Smooth muscle cell (in vitro differentiated cells): ENCODE results near the gene DIRAS1. TPM values are rescaled to one million over a fixed set of nuclear protein-coding genes. Genes with fewer than 3 reads are reported as not detected.

Experiments used
- DNase-seq: peaks from one replicate; lab custom pipeline; 2025; ENCODE audit not compliant: unreplicated experiment; lab: John Stamatoyannopoulos, UW
- H2AFZ ChIP-seq: fragments of 200-600 bp; sonication (generic); 2 replicates; pipeline ENCODE4 v1.6.0; 2016; ENCODE audit warnings: antibody characterized with exemption, low read depth, mild to moderate bottlenecking
- H3F3A ChIP-seq: fragments of 200-600 bp; sonication (generic); 2 replicates; pipeline ENCODE4 v1.6.0; 2017; ENCODE audit warnings: antibody characterized with exemption, low read depth
- H3K27ac ChIP-seq: fragments of 200-600 bp; sonication (generic); 2 replicates; pipeline ENCODE4 v1.5.1; 2016; ENCODE audit warnings: low read depth, mild to moderate bottlenecking
- H3K27me3 ChIP-seq: fragments of 200-600 bp; sonication (generic); 2 replicates; pipeline ENCODE4 v1.6.1; 2016; ENCODE audit warnings: low read depth, mild to moderate bottlenecking
- H3K36me3 ChIP-seq: fragments of 200-600 bp; sonication (generic); 2 replicates; pipeline ENCODE4 v1.5.1; 2016; ENCODE audit warnings: low read depth
- H3K4me1 ChIP-seq: fragments of 200-600 bp; sonication (generic); 2 replicates; pipeline ENCODE4 v1.5.1; 2016; ENCODE audit warnings: low read depth
- H3K4me2 ChIP-seq: fragments of 200-600 bp; sonication (generic); 2 replicates; pipeline ENCODE4 v1.6.0; 2016; ENCODE audit warnings: mild to moderate bottlenecking
- H3K4me3 ChIP-seq: fragments of 200-600 bp; sonication (generic); 2 replicates; pipeline ENCODE4 v1.5.1; 2016; ENCODE audit warnings: mild to moderate bottlenecking
- H3K79me2 ChIP-seq: fragments of 200-600 bp; sonication (generic); 2 replicates; pipeline ENCODE4 v1.6.0; 2016; ENCODE audit warnings: low read depth, mild to moderate bottlenecking
- H3K9ac ChIP-seq: fragments of 200-600 bp; sonication (generic); 2 replicates; pipeline ENCODE4 v1.6.0; 2016; ENCODE audit warnings: low read depth
- H3K9me3 ChIP-seq: fragments of 200-600 bp; sonication (generic); replicated peaks from 2 replicates; pipeline ENCODE4 v1.5.1; 2016; ENCODE audit warnings: low read depth
- H4K20me1 ChIP-seq: fragments of 200-600 bp; sonication (generic); 2 replicates; pipeline ENCODE4 v1.6.0; 2016; ENCODE audit warnings: low read depth
- CTCF ChIP-seq: fragments of 200-600 bp; sonication (generic); IDR thresholded peaks from 2 replicates; pipeline ENCODE4 v1.5.1; 2017; ENCODE audit warnings: borderline replicate concordance, mild to moderate bottlenecking, antibody characterized with exemption; ENCODE audit not compliant: insufficient read depth, poor library complexity, severe bottlenecking
- WGBS: methylation state at CpG from one replicate; pipeline ENCODE4 v1.1.7; 2016; ENCODE audit warnings: low lambda C conversion rate; 5-methylcytosine and 5-hydroxymethylcytosine counted together
- polyA plus RNA-seq: library from polyadenylated mRNA; unstranded; fragments of >200 nt; fragmentation: Nextera tagmentation; extraction: Ambion mirVana; gene quantifications from 2 replicates; pipeline ENCODE4 v1.2.1, GENCODE V29; 2016
- total RNA-seq: library from RNA; depleted of rRNA; stranded (reverse); fragments of >200 nt; gene quantifications from 2 replicates; pipeline ENCODE4 v1.2.3, GENCODE V29; 2014

The DIRAS1 gene
- total and polyA plus RNA-seq, 2 experiments from 2014 or later, result 6.7 to 7.2 TPM

GRCh38 chr19:2728783-2729387, 7.7 kb upstream of the DIRAS1 start:
- H2AFZ ChIP-seq, result no peak overlapping the region
- no peaks in the 10 kb centered on the region for H3F3A ChIP-seq
- H3K4me3 ChIP-seq, result no peak overlapping the region
- H3K27ac ChIP-seq, result no peak overlapping the region
- H3K27me3 ChIP-seq, result no peaks in the 10 kb centered on the region
- TF ChIP-seq CTCF, result no peak
- H3K4me1 ChIP-seq, result no peaks in the 10 kb centered on the region
- no peaks in the 10 kb centered on the region for H4K20me1 ChIP-seq
- no peaks in the 10 kb centered on the region for H3K9me3 ChIP-seq
- no peaks in the 10 kb centered on the region for H3K79me2 ChIP-seq
- H3K36me3 ChIP-seq, result no peaks in the 10 kb centered on the region
- DNase-seq, result no peak
- H3K9ac ChIP-seq, result no peak overlapping the region
- H3K4me2 ChIP-seq, result no peak overlapping the region
- 94% methylated on average over 19 of the region's 23 CpGs for WGBS

- Histone ChIP-seq H3K79me2 (no peaks in the 10 kb centered on the region), H3K27ac (peak overlapping the region; percentile 62), H3K27me3 (no peaks in the 10 kb centered on the region), H3K9me3 (no peaks in the 10 kb centered on the region), H4K20me1 (no peaks in the 10 kb centered on the region), H2AFZ (no peak overlapping the region), H3K36me3 (no peaks in the 10 kb centered on the region), H3K9ac (no peak overlapping the region), H3K4me2 (no peak overlapping the region), H3K4me3 (no peak overlapping the region), H3K4me1 (no peaks in the 10 kb centered on the region), H3F3A (no peaks in the 10 kb centered on the region)
- no peak for TF ChIP-seq CTCF
- WGBS, result 75% methylated on average over 16 of the region's 16 CpGs
- DNase-seq, result no peak
These were observed 6.4 kb upstream of the DIRAS1 start for GRCh38 chr19:2727640-2727944.

GRCh38 chr19:2726904-2727639, 5.9 kb upstream of the DIRAS1 start:
- no peaks in the 10 kb centered on the region for H3K4me1 ChIP-seq
- TF ChIP-seq CTCF, result no peak
- 45% methylated on average over 25 of the region's 26 CpGs for WGBS
- peak overlapping the region; percentile 62 for H3K27ac ChIP-seq
- no peak overlapping the region for H3K9ac ChIP-seq
- H3F3A ChIP-seq, result no peaks in the 10 kb centered on the region
- no peaks in the 10 kb centered on the region for H3K9me3 ChIP-seq
- H2AFZ ChIP-seq, result no peak overlapping the region
- H3K4me3 ChIP-seq, result peak overlapping the region; percentile 13
- no peak for DNase-seq
- no peaks in the 10 kb centered on the region for H4K20me1 ChIP-seq
- H3K36me3 ChIP-seq, result no peaks in the 10 kb centered on the region
- H3K4me2 ChIP-seq, result no peak overlapping the region
- H3K27me3 ChIP-seq, result no peaks in the 10 kb centered on the region
- H3K79me2 ChIP-seq, result no peaks in the 10 kb centered on the region
